K562 (cell line): Measurements from ENCODE around the gene PSMD1. TPM values are rescaled to one million over a fixed set of nuclear protein-coding genes. Genes with fewer than 3 reads are reported as not detected.

Source experiments
- BACH1 ChIP-seq: fragments of 200-800 bp; sonication (Bioruptor generic); IDR thresholded peaks from 2 replicates; pipeline ENCODE4 v1.6.1; 2016; ENCODE audit warnings: missing genetic modification characterization, missing compliant biosample characterization
- BRCA1 ChIP-seq, 2 experiments: fragments of 450-650 bp in 1 of 2; sonication (generic) in 1 of 2; formaldehyde crosslinking in 1 of 2; IDR thresholded peaks; 2 replicates each; pipeline versions ENCODE4 v1.5.0 to v1.6.1; 2017 to 2020; ENCODE audit warnings: mild to moderate bottlenecking in 1 of 2, missing genetic modification reagents in 1 of 2
- EGR1 ChIP-seq: fragments of 450-650 bp; conservative IDR thresholded peaks from 2 replicates; pipeline ENCODE4 v1.6.1; 2017; ENCODE audit warnings: mild to moderate bottlenecking
- ERF ChIP-seq: fragments of 450-650 bp; formaldehyde crosslinking; IDR thresholded peaks from 2 replicates; pipeline ENCODE4 v1.4.0; 2020; ENCODE audit warnings: mild to moderate bottlenecking, mixed read lengths
- HES1 ChIP-seq: fragments of 450-650 bp; IDR thresholded peaks from 2 replicates; pipeline ENCODE4 v1.6.1; 2016; ENCODE audit warnings: low read depth, mild to moderate bottlenecking, moderate library complexity
- HINFP ChIP-seq: fragments of 450-650 bp; conservative IDR thresholded peaks from 2 replicates; pipeline ENCODE4 v1.6.1; 2016; ENCODE audit warnings: missing genetic modification characterization, low read depth, mild to moderate bottlenecking, control low read depth, missing compliant biosample characterization
- MAFG ChIP-seq: fragments of 450-650 bp; conservative IDR thresholded peaks from 2 replicates; pipeline ENCODE4 v1.6.1; 2016; ENCODE audit warnings: missing genetic modification characterization, missing compliant biosample characterization
- NR2C2 ChIP-seq, 2 experiments: fragments of 200-800 bp in 1 of 2; sonication (Bioruptor generic) in 1 of 2; sonication (generic) in 1 of 2; formaldehyde crosslinking in 1 of 2; IDR thresholded peaks; 2 replicates each; pipeline versions ENCODE4 v1.6.1 to v1.8.0; 2016 to 2022; ENCODE audit warnings: mild to moderate bottlenecking in 1 of 2, missing compliant biosample characterization in 1 of 2, missing genetic modification characterization in 1 of 2, missing genetic modification reagents in 1 of 2
- PRPF4 ChIP-seq: fragments of 200-400 bp; formaldehyde crosslinking; IDR thresholded peaks from one replicate; pipeline ENCODE4 v1.6.1; 2017; ENCODE audit warnings: low read length, low read depth, mild to moderate bottlenecking; ENCODE audit not compliant: insufficient read depth, poor library complexity, severe bottlenecking
- ZBED1 ChIP-seq: IDR thresholded peaks from 2 replicates; pipeline ENCODE4 v1.6.1; 2014
- ZBTB40 ChIP-seq, 2 experiments: fragments of 450-650 bp in 1 of 2; sonication (generic) in 1 of 2; formaldehyde crosslinking in 1 of 2; IDR thresholded peaks; 2 replicates each; pipeline versions ENCODE4 v1.7.1 to v1.9.0; 2016 to 2022; ENCODE audit warnings: inconsistent platforms in 1 of 2, mild to moderate bottlenecking in 1 of 2, missing genetic modification reagents in 1 of 2
- ZC3H8 ChIP-seq: fragments of 450-650 bp; IDR thresholded peaks from 2 replicates; pipeline ENCODE4 v1.6.1; 2017
- ZNF121 ChIP-seq: sonication (generic); formaldehyde crosslinking; conservative IDR thresholded peaks from 2 replicates; pipeline ENCODE4 v1.8.0; 2022; ENCODE audit warnings: missing genetic modification reagents
- polyA plus RNA-seq, 8 experiments: library from polyadenylated mRNA; depleted of rRNA in 4 of 8; stranded (reverse) in 5 of 8; unstranded in 3 of 8; fragments of >200 nt; fragmentation: Nextera tagmentation in 2 of 8; fragmentation: Illumina TruSeq in 1 of 8; extraction: Ambion mirVana in 2 of 8; extraction: Trizol in 1 of 8; gene quantifications; 2 replicates each; pipeline versions ENCODE4 v1.2.1 to v1.2.3, GENCODE V29; 2011 to 2014; ENCODE audit warnings: inconsistent platforms in 1 of 8, missing spikeins in 1 of 8
- total RNA-seq, 7 experiments: library from RNA; depleted of rRNA in 6 of 7; stranded (reverse); fragments of >200 nt in 6 of 7; fragmentation: Illumina TruSeq in 2 of 7; extraction: Trizol in 2 of 7; gene quantifications; 2 replicates each; pipeline versions ENCODE4 v1.2.1 to v1.2.3, GENCODE V29; 2011 to 2021; ENCODE audit warnings: low replicate concordance in 1 of 7

PSMD1 gene
- total and polyA plus RNA-seq, 9 of the 15 experiments (the other 6 are each of a cell fraction or from before 2014, with no cell fraction given): 100 to 257 (median 147) TPM

- TF ChIP-seq ZBTB40 (IDR thresholded peaks at IDR 0.05) (no peak), ZBTB40 (CRISPR knock-in tag; IDR thresholded peaks at IDR 0.05) (no peak), HINFP (tag) (no peak), MAFG (tag) (peak; percentile 46; the same call in 1 of the 2 replicates), BACH1 (tag) (0 out of 2 replicates have a peak, but pooled peaks have one; percentile 18), ZNF121 (CRISPR knock-in tag) (peak; percentile 22; the same call in 1 of the 2 replicates), ZBED1 (no peak), ERF (CRISPR knock-in tag) (no peak), NR2C2 (CRISPR knock-in tag; IDR thresholded peaks at IDR 0.05) (no peak), NR2C2 (tag; IDR thresholded peaks at IDR 0.05) (peak; percentile 40; the same call in 1 of the 2 replicates), ZC3H8 (no peak), EGR1 (no peak), BRCA1 (IDR thresholded peaks at IDR 0.05) (no peak), BRCA1 (CRISPR knock-in tag; IDR thresholded peaks at IDR 0.05) (no peak), PRPF4 (no peak), HES1 (0 out of 2 replicates have a peak, but pooled peaks have one; percentile 56)
Measured at GRCh38 chr2:231181860-231182512, 125.3 kb downstream of the PSMD1 start (continued).
